Activated T-helper 1 cell treated with anti-CD3 and anti-CD28 coated beads, Interleukin-12 subunit alpha, Interleukin-12 subunit beta, Interleukin-2, Interleukin-4 antibody, amounts not matched to agents 30 ng/mL and 10 ng/mL and 1 ng/mL, durations not matched to agents 14 hours and 24 hours and 36 hours (primary cell): ENCODE measurements around the gene ST6GAL2. TPM values are rescaled to one million over a fixed set of nuclear protein-coding genes. Genes with fewer than 3 reads are reported as not detected.

Experiments
- DNase-seq: peaks from one replicate; pipeline ENCODE4 v3.0.0; 2021; ENCODE audit warnings: low spot score
- H3K27ac Mint-ChIP-seq: one replicate; pipeline ENCODE4 v1.8.0; 2021; ENCODE audit warnings: mild to moderate bottlenecking, mixed read lengths
- H3K27me3 Mint-ChIP-seq: one replicate; pipeline ENCODE4 v1.8.0; 2022; ENCODE audit warnings: mild to moderate bottlenecking, moderate library complexity, mixed read lengths; ENCODE audit not compliant: insufficient read depth
- H3K36me3 Mint-ChIP-seq: one replicate; pipeline ENCODE4 v1.8.0; 2021; ENCODE audit warnings: low read depth, mixed read lengths
- H3K4me1 Mint-ChIP-seq: one replicate; pipeline ENCODE4 v1.8.0; 2021; ENCODE audit warnings: low read depth, mixed read lengths
- H3K4me3 Mint-ChIP-seq: one replicate; pipeline ENCODE4 v1.8.0; 2021; ENCODE audit warnings: mild to moderate bottlenecking, moderate library complexity, mixed read lengths
- H3K9me3 Mint-ChIP-seq: one replicate; pipeline ENCODE4 v1.8.0; 2021; ENCODE audit warnings: mixed read lengths
- intact Hi-C: fragments of 100-400 bp; cut with micrococcal nuclease; formaldehyde crosslinking; loops from one replicate; pipeline ENCODE4 v1.15.1; 2024
- total RNA-seq: library from RNA; stranded (reverse); gene quantifications from 2 replicates; pipeline ENCODE4 v1.2.3, GENCODE V29; 2022

Gene ST6GAL2
- total RNA-seq, 1 donor from 2014 or later, result not detected

GRCh38 chr2:106851881-106852501 lies 34.0 kb downstream of the ST6GAL2 start:
- Mint-ChIP-seq H3K27ac (no peak overlapping the region), H3K4me3 (no peak overlapping the region), H3K9me3 (no peaks in the 10 kb centered on the region), H3K4me1 (no peaks in the 10 kb centered on the region), H3K27me3 (no peaks in the 10 kb centered on the region), H3K36me3 (no peaks in the 10 kb centered on the region)
- intact Hi-C loops, result no loop called here
- DNase-seq, result no peak

GRCh38 chr2:106851087-106851874 lies 34.7 kb downstream of the ST6GAL2 start:
- H3K27me3 Mint-ChIP-seq, result no peaks in the 10 kb centered on the region
- no peaks in the 10 kb centered on the region for H3K4me1 Mint-ChIP-seq
- no peak overlapping the region for H3K4me3 Mint-ChIP-seq
- no peak overlapping the region for H3K27ac Mint-ChIP-seq
- no peaks in the 10 kb centered on the region for H3K36me3 Mint-ChIP-seq
- H3K9me3 Mint-ChIP-seq, result no peaks in the 10 kb centered on the region
- intact Hi-C loops, result no loop called here
- no peak for DNase-seq

GRCh38 chr2:106849253-106849652 lies 36.7 kb downstream of the ST6GAL2 start:
- Mint-ChIP-seq H3K9me3 (no peaks in the 10 kb centered on the region), H3K4me1 (no peaks in the 10 kb centered on the region), H3K27ac (no peak overlapping the region), H3K4me3 (no peak overlapping the region), H3K27me3 (no peaks in the 10 kb centered on the region), H3K36me3 (no peaks in the 10 kb centered on the region)
- intact Hi-C loops, result no loop called here
- DNase-seq, result no peak

- intact Hi-C loops, result no loop called here
- H3K9me3 Mint-ChIP-seq, result no peaks in the 10 kb centered on the region
- H3K36me3 Mint-ChIP-seq, result no peaks in the 10 kb centered on the region
- no peaks in the 10 kb centered on the region for H3K4me1 Mint-ChIP-seq
- no peak overlapping the region for H3K27ac Mint-ChIP-seq
- no peak overlapping the region for H3K4me3 Mint-ChIP-seq
- H3K27me3 Mint-ChIP-seq, result no peaks in the 10 kb centered on the region
- no peak for DNase-seq
These were observed 38.6 kb downstream of the ST6GAL2 start for GRCh38 chr2:106847366-106847765.

GRCh38 chr2:106845716-106846115 lies 40.3 kb downstream of the ST6GAL2 start:
- no peak overlapping the region for H3K4me3 Mint-ChIP-seq
- intact Hi-C loops, result no loop called here

GRCh38 chr2:106843910-106844250 lies 42.1 kb downstream of the ST6GAL2 start:
- intact Hi-C loops, result no loop called here
- Mint-ChIP-seq H3K36me3 (no peaks in the 10 kb centered on the region), H3K27ac (no peak overlapping the region), H3K9me3 (no peaks in the 10 kb centered on the region), H3K4me1 (no peaks in the 10 kb centered on the region), H3K4me3 (no peak overlapping the region), H3K27me3 (no peaks in the 10 kb centered on the region)
- DNase-seq, result no peak

More at GRCh38 chr2:106845716-106846115, 40.3 kb downstream of the ST6GAL2 start:
- H3K27me3 Mint-ChIP-seq, result no peaks in the 10 kb centered on the region
- H3K4me1 Mint-ChIP-seq, result no peaks in the 10 kb centered on the region
- DNase-seq, result no peak
- H3K36me3 Mint-ChIP-seq, result no peaks in the 10 kb centered on the region
- H3K9me3 Mint-ChIP-seq, result no peaks in the 10 kb centered on the region
- no peak overlapping the region for H3K27ac Mint-ChIP-seq

- no peak overlapping the region for H3K27ac Mint-ChIP-seq
- intact Hi-C loops, result no loop called here
- no peak for DNase-seq
- no peaks in the 10 kb centered on the region for H3K36me3 Mint-ChIP-seq
- H3K4me3 Mint-ChIP-seq, result no peak overlapping the region
- no peaks in the 10 kb centered on the region for H3K4me1 Mint-ChIP-seq
- no peaks in the 10 kb centered on the region for H3K27me3 Mint-ChIP-seq
- H3K9me3 Mint-ChIP-seq, result no peaks in the 10 kb centered on the region
These were observed 42.7 kb downstream of the ST6GAL2 start for GRCh38 chr2:106843001-106843909.

GRCh38 chr2:106841886-106842645 lies 43.9 kb downstream of the ST6GAL2 start:
- H3K27ac Mint-ChIP-seq, result no peak overlapping the region
- intact Hi-C loops, result no loop called here
- no peak overlapping the region for H3K4me3 Mint-ChIP-seq
- no peak for DNase-seq
- no peaks in the 10 kb centered on the region for H3K4me1 Mint-ChIP-seq
- H3K36me3 Mint-ChIP-seq, result no peaks in the 10 kb centered on the region
- H3K27me3 Mint-ChIP-seq, result no peaks in the 10 kb centered on the region
- no peaks in the 10 kb centered on the region for H3K9me3 Mint-ChIP-seq

GRCh38 chr2:106840818-106841217 lies 45.1 kb downstream of the ST6GAL2 start:
- no peaks in the 10 kb centered on the region for H3K9me3 Mint-ChIP-seq
- no peaks in the 10 kb centered on the region for H3K27me3 Mint-ChIP-seq
- DNase-seq, result no peak
- H3K4me1 Mint-ChIP-seq, result no peaks in the 10 kb centered on the region
- no peak overlapping the region for H3K27ac Mint-ChIP-seq
- no peak overlapping the region for H3K4me3 Mint-ChIP-seq
- H3K36me3 Mint-ChIP-seq, result no peaks in the 10 kb centered on the region
- intact Hi-C loops, result no loop called here

GRCh38 chr2:106839849-106840595 lies 45.9 kb downstream of the ST6GAL2 start:
- H3K4me3 Mint-ChIP-seq, result no peak overlapping the region
- intact Hi-C loops, result no loop called here
- H3K27ac Mint-ChIP-seq, result no peak overlapping the region
- no peaks in the 10 kb centered on the region for H3K36me3 Mint-ChIP-seq
- H3K4me1 Mint-ChIP-seq, result no peaks in the 10 kb centered on the region
- H3K27me3 Mint-ChIP-seq, result no peaks in the 10 kb centered on the region
- H3K9me3 Mint-ChIP-seq, result no peaks in the 10 kb centered on the region
- no peak for DNase-seq

GRCh38 chr2:106833256-106833655 lies 52.7 kb downstream of the ST6GAL2 start:
- Mint-ChIP-seq H3K4me3 (no peak overlapping the region), H3K27ac (no peak overlapping the region), H3K4me1 (no peaks in the 10 kb centered on the region), H3K36me3 (no peaks in the 10 kb centered on the region), H3K9me3 (no peaks in the 10 kb centered on the region), H3K27me3 (peaks cover 4% of the 10 kb centered on the region)
- DNase-seq, result no peak
- intact Hi-C loops, result no loop called here
